ENCODE data around the gene ARSI. TPM values are rescaled to one million over a fixed set of nuclear protein-coding genes. Genes with fewer than 3 reads are reported as not detected.

ARSI gene
- total RNA-seq, 1 donor from 2014 or later = not detected

GRCh38 chr5:150313921-150314716 is 11.4 kb upstream of the ARSI start:
- peaks cover 13% of the 10 kb centered on the region for H3K27me3 Mint-ChIP-seq

GRCh38 chr5:150313501-150313900 is 10.8 kb upstream of the ARSI start:
- no peak overlapping the region for H3K27ac Mint-ChIP-seq
- H3K27me3 Mint-ChIP-seq = peaks cover 11% of the 10 kb centered on the region
- H3K4me1 Mint-ChIP-seq (ENCODE audit: low read depth) = peaks cover 2% of the 10 kb centered on the region

More at GRCh38 chr5:150313921-150314716, 11.4 kb upstream of the ARSI start:
- DNase-seq (ENCODE audit: low spot score, unreplicated experiment) = no peak
- TF ChIP-seq CTCF (IDR thresholded peaks at IDR 0.05; ENCODE audit: unreplicated experiment) = no peak
- H3K36me3 Mint-ChIP-seq (ENCODE audit: insufficient read depth) = no peaks in the 10 kb centered on the region
- peaks cover 4% of the 10 kb centered on the region for H3K4me1 Mint-ChIP-seq (ENCODE audit: low read depth)
- H3K4me3 Mint-ChIP-seq (ENCODE audit: low read depth) = no peak overlapping the region
- H3K27ac Mint-ChIP-seq = no peak overlapping the region
- no peaks in the 10 kb centered on the region for H3K9me3 Mint-ChIP-seq (ENCODE audit: low read depth)

GRCh38 chr5:150312518-150312917 is 9.8 kb upstream of the ARSI start:
- no peak for DNase-seq (ENCODE audit: low spot score, unreplicated experiment)
- Mint-ChIP-seq H3K27ac (no peak overlapping the region), H3K4me3 (ENCODE audit: low read depth) (no peak overlapping the region), H3K9me3 (ENCODE audit: low read depth) (no peaks in the 10 kb centered on the region), H3K36me3 (ENCODE audit: insufficient read depth) (no peaks in the 10 kb centered on the region), H3K4me1 (ENCODE audit: low read depth) (peaks cover 5% of the 10 kb centered on the region), H3K27me3 (peaks cover 9% of the 10 kb centered on the region)
- no peak for TF ChIP-seq CTCF (IDR thresholded peaks at IDR 0.05; ENCODE audit: unreplicated experiment)

More at GRCh38 chr5:150313501-150313900, 10.8 kb upstream of the ARSI start:
- DNase-seq (ENCODE audit: low spot score, unreplicated experiment) = no peak
- Mint-ChIP-seq H3K4me3 (ENCODE audit: low read depth) (no peak overlapping the region), H3K36me3 (ENCODE audit: insufficient read depth) (no peaks in the 10 kb centered on the region), H3K9me3 (ENCODE audit: low read depth) (no peaks in the 10 kb centered on the region)
- no peak for TF ChIP-seq CTCF (IDR thresholded peaks at IDR 0.05; ENCODE audit: unreplicated experiment)

GRCh38 chr5:150311015-150311692 is 8.4 kb upstream of the ARSI start:
- Mint-ChIP-seq H3K4me1 (ENCODE audit: low read depth) (peaks cover 5% of the 10 kb centered on the region), H3K9me3 (ENCODE audit: low read depth) (no peaks in the 10 kb centered on the region), H3K27me3 (peaks cover 10% of the 10 kb centered on the region), H3K36me3 (ENCODE audit: insufficient read depth) (no peaks in the 10 kb centered on the region), H3K27ac (no peak overlapping the region), H3K4me3 (ENCODE audit: low read depth) (no peak overlapping the region)
- TF ChIP-seq CTCF (IDR thresholded peaks at IDR 0.05; ENCODE audit: unreplicated experiment) = no peak
- no peak for DNase-seq (ENCODE audit: low spot score, unreplicated experiment)

GRCh38 chr5:150310246-150310645 is 7.5 kb upstream of the ARSI start:
- H3K27ac Mint-ChIP-seq = no peak overlapping the region
- peaks cover 5% of the 10 kb centered on the region for H3K4me1 Mint-ChIP-seq (ENCODE audit: low read depth)
- DNase-seq (ENCODE audit: low spot score, unreplicated experiment) = no peak
- no peak overlapping the region for H3K4me3 Mint-ChIP-seq (ENCODE audit: low read depth)
- peaks cover 18% of the 10 kb centered on the region for H3K27me3 Mint-ChIP-seq
- no peaks in the 10 kb centered on the region for H3K36me3 Mint-ChIP-seq (ENCODE audit: insufficient read depth)
- H3K9me3 Mint-ChIP-seq (ENCODE audit: low read depth) = no peaks in the 10 kb centered on the region
- no peak for TF ChIP-seq CTCF (IDR thresholded peaks at IDR 0.05; ENCODE audit: unreplicated experiment)

Measured in progenitor cell of endocrine pancreas (in vitro differentiated cells).